ENCODE data around the gene ZNF391.
"Not testable (repeated sequence)": the region's sequence is repeated elsewhere in the genome, so short reads cannot be mapped to it uniquely, and the experiment has no call there.

Gene ZNF391

DNA sequence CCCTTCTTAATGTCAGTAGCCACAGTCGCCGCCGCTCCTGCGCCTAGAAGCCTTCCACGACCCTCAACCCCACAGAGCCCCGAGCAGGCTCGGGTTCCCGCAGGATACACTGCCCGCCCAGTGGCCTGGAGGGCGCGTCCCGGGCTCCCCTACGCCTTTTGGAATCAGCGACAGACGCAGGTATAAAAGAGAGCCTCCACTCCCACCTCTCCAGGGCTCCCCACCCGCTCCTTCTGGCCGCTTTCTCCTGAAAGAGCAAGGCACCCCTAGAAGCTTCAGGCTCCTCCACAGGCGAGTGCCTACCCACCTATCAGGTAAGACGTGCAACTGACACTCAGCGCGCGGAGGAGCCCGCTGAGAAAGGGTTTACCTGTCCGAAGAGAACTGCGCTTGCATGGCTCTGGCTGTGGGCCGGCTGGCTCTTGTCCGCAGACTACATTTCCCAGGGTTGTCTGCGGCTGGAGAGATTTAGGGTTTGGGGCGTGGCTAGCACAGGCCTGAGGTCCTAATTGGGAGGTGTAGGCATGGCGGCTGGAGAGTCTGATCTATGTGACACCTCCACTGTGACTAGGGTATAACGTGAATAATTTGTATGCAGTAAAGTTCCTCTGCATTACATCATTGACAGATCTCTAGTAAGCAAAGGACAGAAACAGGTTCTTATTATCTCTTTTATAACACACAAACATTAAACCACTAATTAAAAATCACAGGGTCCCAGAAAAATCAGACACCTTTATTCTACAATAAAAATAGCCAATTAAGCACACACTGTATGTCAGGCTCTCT is 13.5 kb upstream of the ZNF391 start:
- H4K20me1 ChIP-seq (ENCODE audit: insufficient read depth, low read length) = no peaks in the 10 kb centered on the region
- H3K4me3 ChIP-seq (ENCODE audit: low read length) = peak overlapping the region; percentile 66
- H3K27me3 ChIP-seq (replicated peaks; ENCODE audit: insufficient read depth, low read length) = no peaks in the 10 kb centered on the region
- peak overlapping the region; percentile 92 for H3K4me2 ChIP-seq (ENCODE audit: low read depth, low read length)
- no peaks in the 10 kb centered on the region for H3K79me2 ChIP-seq (ENCODE audit: low read length)
- H3F3A ChIP-seq (ENCODE audit: insufficient read depth, low read length) = no peaks in the 10 kb centered on the region
- no peaks in the 10 kb centered on the region for H3K9me2 ChIP-seq (replicated peaks; ENCODE audit: insufficient read depth, low read length)
- no peaks in the 10 kb centered on the region for H3K4me1 ChIP-seq (ENCODE audit: low read length)
- H3K27ac ChIP-seq (ENCODE audit: low read length) = no peak overlapping the region
- peak; percentile 85 for DNase-seq
- no peaks in the 10 kb centered on the region for H3K36me3 ChIP-seq (replicated peaks; ENCODE audit: insufficient read depth, low read length)
- peak overlapping the region; percentile 29; the same call in 1 of the 2 replicates for H3K9ac ChIP-seq (ENCODE audit: low read length)
- H3K9me3 ChIP-seq (replicated peaks; ENCODE audit: insufficient read depth, low read length) = no peaks in the 10 kb centered on the region
- TF ChIP-seq EZH2 (optimal IDR thresholded peaks at IDR 0.05; ENCODE audit: low read depth, low read length) (no peak), EZH2phosphoT487 (IDR thresholded peaks at IDR 0.05; ENCODE audit: low read length) (no peak)
- TF ChIP-seq, protein P1, sequence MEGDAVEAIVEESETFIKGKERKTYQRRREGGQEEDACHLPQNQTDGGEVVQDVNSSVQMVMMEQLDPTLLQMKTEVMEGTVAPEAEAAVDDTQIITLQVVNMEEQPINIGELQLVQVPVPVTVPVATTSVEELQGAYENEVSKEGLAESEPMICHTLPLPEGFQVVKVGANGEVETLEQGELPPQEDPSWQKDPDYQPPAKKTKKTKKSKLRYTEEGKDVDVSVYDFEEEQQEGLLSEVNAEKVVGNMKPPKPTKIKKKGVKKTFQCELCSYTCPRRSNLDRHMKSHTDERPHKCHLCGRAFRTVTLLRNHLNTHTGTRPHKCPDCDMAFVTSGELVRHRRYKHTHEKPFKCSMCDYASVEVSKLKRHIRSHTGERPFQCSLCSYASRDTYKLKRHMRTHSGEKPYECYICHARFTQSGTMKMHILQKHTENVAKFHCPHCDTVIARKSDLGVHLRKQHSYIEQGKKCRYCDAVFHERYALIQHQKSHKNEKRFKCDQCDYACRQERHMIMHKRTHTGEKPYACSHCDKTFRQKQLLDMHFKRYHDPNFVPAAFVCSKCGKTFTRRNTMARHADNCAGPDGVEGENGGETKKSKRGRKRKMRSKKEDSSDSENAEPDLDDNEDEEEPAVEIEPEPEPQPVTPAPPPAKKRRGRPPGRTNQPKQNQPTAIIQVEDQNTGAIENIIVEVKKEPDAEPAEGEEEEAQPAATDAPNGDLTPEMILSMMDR (IDR thresholded peaks at IDR 0.05; ENCODE audit: low read length) = no peak
- peak overlapping the region; percentile 97 for H2AFZ ChIP-seq (ENCODE audit: low read length)

DNA sequence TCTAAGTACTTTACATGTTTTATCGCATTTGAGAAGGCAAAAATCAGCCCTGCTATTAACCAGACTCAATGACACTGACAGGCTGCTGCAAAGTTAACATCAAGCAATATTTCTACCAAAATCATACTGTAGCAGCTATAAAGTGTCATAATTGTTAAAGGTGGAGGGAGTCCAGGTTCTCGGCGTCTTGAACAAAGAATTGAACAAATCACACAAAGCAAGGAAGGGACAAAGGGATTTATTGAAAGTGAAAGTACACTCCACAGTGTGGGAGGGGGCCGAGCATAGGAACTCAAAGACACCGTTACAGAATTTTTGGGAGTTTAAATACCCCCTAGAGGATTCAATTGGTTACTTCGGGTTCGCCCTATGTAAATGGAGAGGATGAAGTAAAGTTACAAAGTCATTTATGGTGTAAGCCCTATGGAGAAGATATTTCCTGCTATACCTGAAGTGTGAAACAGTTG is 12.9 kb upstream of the ZNF391 start:
- H3K9ac ChIP-seq (ENCODE audit: low read length) = no peak overlapping the region
- H3K9me3 ChIP-seq (replicated peaks; ENCODE audit: insufficient read depth, low read length) = no peaks in the 10 kb centered on the region
- peak overlapping the region; percentile 92 for H3K4me2 ChIP-seq (ENCODE audit: low read depth, low read length)
- no peaks in the 10 kb centered on the region for H3K79me2 ChIP-seq (ENCODE audit: low read length)
- no peaks in the 10 kb centered on the region for H3K9me2 ChIP-seq (replicated peaks; ENCODE audit: insufficient read depth, low read length)
- no peaks in the 10 kb centered on the region for H3K36me3 ChIP-seq (replicated peaks; ENCODE audit: insufficient read depth, low read length)
- H4K20me1 ChIP-seq (ENCODE audit: insufficient read depth, low read length) = no peaks in the 10 kb centered on the region
- TF ChIP-seq, protein P1 (IDR thresholded peaks at IDR 0.05; ENCODE audit: low read length) = no peak
- TF ChIP-seq EZH2 (optimal IDR thresholded peaks at IDR 0.05; ENCODE audit: low read depth, low read length) (no peak), EZH2phosphoT487 (IDR thresholded peaks at IDR 0.05; ENCODE audit: low read length) (no peak)
- peak overlapping the region; percentile 66 for H3K4me3 ChIP-seq (ENCODE audit: low read length)
- H2AFZ ChIP-seq (ENCODE audit: low read length) = peak overlapping the region; percentile 97
- H3K27ac ChIP-seq (ENCODE audit: low read length) = no peak overlapping the region
- no peaks in the 10 kb centered on the region for H3K4me1 ChIP-seq (ENCODE audit: low read length)
- H3F3A ChIP-seq (ENCODE audit: insufficient read depth, low read length) = no peaks in the 10 kb centered on the region
- peak; percentile 10 for DNase-seq
- H3K27me3 ChIP-seq (replicated peaks; ENCODE audit: insufficient read depth, low read length) = no peaks in the 10 kb centered on the region

DNA sequence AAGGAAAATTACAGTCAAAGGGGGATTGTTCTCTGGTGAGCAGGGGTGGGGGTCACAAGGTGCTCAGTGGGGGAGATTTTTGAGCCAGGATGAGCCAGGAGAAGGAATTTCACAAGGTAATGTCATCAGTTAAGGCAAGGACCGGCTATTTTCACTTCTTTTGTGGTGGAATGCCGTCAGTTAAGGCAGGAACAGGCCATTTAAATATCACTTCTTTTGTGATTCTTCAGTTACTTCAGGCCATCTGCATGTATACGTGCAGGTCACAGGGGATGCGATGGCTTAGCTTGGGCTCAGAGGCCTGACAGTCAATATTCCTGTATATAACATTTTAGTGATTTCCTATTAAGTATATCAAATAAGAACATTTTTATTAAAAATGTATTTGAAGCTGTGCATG is 10.2 kb upstream of the ZNF391 start:
- H3K36me3 ChIP-seq (replicated peaks; ENCODE audit: insufficient read depth, low read length); H3K4me1 ChIP-seq (ENCODE audit: low read length); H3K27ac ChIP-seq (ENCODE audit: low read length); DNase-seq; H4K20me1 ChIP-seq (ENCODE audit: insufficient read depth, low read length); H3K4me3 ChIP-seq (ENCODE audit: low read length); H2AFZ ChIP-seq (ENCODE audit: low read length); H3K9me3 ChIP-seq (replicated peaks; ENCODE audit: insufficient read depth, low read length); H3K9me2 ChIP-seq (replicated peaks; ENCODE audit: insufficient read depth, low read length); H3K4me2 ChIP-seq (ENCODE audit: low read depth, low read length); H3F3A ChIP-seq (ENCODE audit: insufficient read depth, low read length); H3K27me3 ChIP-seq (replicated peaks; ENCODE audit: insufficient read depth, low read length); H3K79me2 ChIP-seq (ENCODE audit: low read length); H3K9ac ChIP-seq (ENCODE audit: low read length): not testable (repeated sequence)

DNA sequence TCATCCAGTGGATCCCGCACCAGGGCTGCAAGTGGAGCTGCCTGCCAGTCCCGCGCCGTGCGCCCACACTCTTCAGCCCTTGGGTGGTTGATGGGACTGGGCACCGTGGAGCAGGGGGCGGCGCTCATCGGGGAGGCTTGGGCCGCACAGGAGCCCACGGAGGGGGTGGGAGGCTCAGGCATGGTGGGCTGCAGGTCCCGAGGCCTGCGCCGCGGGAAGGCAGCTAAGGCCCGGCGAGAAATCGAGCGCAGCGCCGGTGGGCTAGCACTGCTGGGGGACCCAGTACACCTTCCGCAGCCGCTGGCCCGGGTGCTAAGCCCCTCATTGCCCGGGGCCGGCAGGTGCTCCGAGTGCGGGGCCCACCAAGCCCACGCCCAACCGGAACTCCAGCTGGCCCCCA is 7.6 kb upstream of the ZNF391 start:
- not testable (repeated sequence) for H3K4me1 ChIP-seq (ENCODE audit: low read length); H3K79me2 ChIP-seq (ENCODE audit: low read length); H3K4me3 ChIP-seq (ENCODE audit: low read length); H3K4me2 ChIP-seq (ENCODE audit: low read depth, low read length); H3K9me3 ChIP-seq (replicated peaks; ENCODE audit: insufficient read depth, low read length); H3K36me3 ChIP-seq (replicated peaks; ENCODE audit: insufficient read depth, low read length); H2AFZ ChIP-seq (ENCODE audit: low read length); H3K27ac ChIP-seq (ENCODE audit: low read length); DNase-seq; H3F3A ChIP-seq (ENCODE audit: insufficient read depth, low read length); H4K20me1 ChIP-seq (ENCODE audit: insufficient read depth, low read length); H3K27me3 ChIP-seq (replicated peaks; ENCODE audit: insufficient read depth, low read length); H3K9me2 ChIP-seq (replicated peaks; ENCODE audit: insufficient read depth, low read length); H3K9ac ChIP-seq (ENCODE audit: low read length)

All from MM.1S (cell line).